PC-3 (cell line): ENCODE results near the gene GADL1. TPM values are rescaled to one million over a fixed set of nuclear protein-coding genes. Genes with fewer than 3 reads are reported as not detected.

ENCODE experiments used
- ATAC-seq: fragments of 200-7000 bp; cut with Tn5 transposase; 2 replicates; pipeline ENCODE4 v1.9.1; 2020; ENCODE audit warnings: mild to moderate bottlenecking, moderate library complexity
- BruUV-seq: library from RNA; stranded (reverse); fragments of 400-500 nt; replicated peaks from 2 replicates; lab custom pipeline; 2021; lab: Mats Ljungman, UMichigan
- CTCF ChIA-PET: fragments of 300-600 bp; sonication (Branson Sonifier 250); formaldehyde crosslinking; loops from one replicate; lab custom pipeline; 2022; ENCODE audit warnings: antibody characterized with exemption; lab: Charles Lee
- POLR2A ChIA-PET: fragments of 300-600 bp; sonication (Branson Sonifier 250); formaldehyde crosslinking; loops from one replicate; lab custom pipeline; 2022; ENCODE audit warnings: antibody characterized with exemption; ENCODE audit not compliant: unreplicated experiment; lab: Charles Lee
- DNase-seq: peaks from one replicate; pipeline ENCODE4 v3.0.0-alpha.2; 2015
- H2AFZ ChIP-seq: fragments of 300-600 bp; sonication (generic); 2 replicates; pipeline ENCODE4 v1.6.0; 2016; ENCODE audit warnings: antibody characterized with exemption, low read length
- H3F3A ChIP-seq: fragments of 300-600 bp; sonication (generic); one replicate; pipeline ENCODE4 v1.6.0; 2017; ENCODE audit warnings: antibody characterized with exemption, low read length, control low read depth, mild to moderate bottlenecking; ENCODE audit not compliant: unreplicated experiment
- H3K27ac ChIP-seq: fragments of 300-600 bp; sonication (generic); 2 replicates; pipeline ENCODE4 v1.5.1; 2016; ENCODE audit warnings: mild to moderate bottlenecking, low read length
- H3K27me3 ChIP-seq: fragments of 300-600 bp; sonication (generic); 2 replicates; pipeline ENCODE4 v1.6.1; 2016; ENCODE audit warnings: low read length, mixed read lengths
- H3K36me3 ChIP-seq: fragments of 300-600 bp; sonication (generic); 2 replicates; pipeline ENCODE4 v1.6.1; 2016; ENCODE audit warnings: low read depth, mixed run types, low read length, mixed read lengths
- H3K4me1 ChIP-seq: fragments of 300-600 bp; sonication (generic); 2 replicates; pipeline ENCODE4 v1.5.1; 2016; ENCODE audit warnings: low read length; ENCODE audit not compliant: insufficient read depth
- H3K4me2 ChIP-seq: fragments of 300-600 bp; sonication (generic); 2 replicates; pipeline ENCODE4 v1.6.0; 2016; ENCODE audit warnings: low read length
- H3K4me3 ChIP-seq: fragments of 300-600 bp; sonication (generic); 2 replicates; pipeline ENCODE4 v1.5.1; 2016; ENCODE audit warnings: mild to moderate bottlenecking, low read length, mixed read lengths
- H3K79me2 ChIP-seq: fragments of 300-600 bp; sonication (generic); 2 replicates; pipeline ENCODE4 v1.6.1; 2017; ENCODE audit warnings: low read length, mixed read lengths
- H3K9ac ChIP-seq: fragments of 300-600 bp; sonication (generic); 2 replicates; pipeline ENCODE4 v1.6.0; 2016; ENCODE audit warnings: mild to moderate bottlenecking, low read length
- H3K9me2 ChIP-seq: fragments of 300-600 bp; sonication (generic); replicated peaks from 2 replicates; pipeline ENCODE4 v1.6.1; 2016; ENCODE audit warnings: mixed run types, low read length, mixed read lengths
- H3K9me3 ChIP-seq: fragments of 300-600 bp; sonication (generic); 2 replicates; pipeline ENCODE4 v1.6.1; 2016; ENCODE audit warnings: low read length, mixed read lengths
- H4K20me1 ChIP-seq: fragments of 300-600 bp; sonication (generic); 2 replicates; pipeline ENCODE4 v1.6.1; 2016; ENCODE audit warnings: low read length, mixed read lengths
- CTCF ChIP-seq: fragments of 300-600 bp; sonication (generic); conservative IDR thresholded peaks from 2 replicates; pipeline ENCODE4 v1.5.1; 2017; ENCODE audit warnings: antibody characterized with exemption, low read depth, mild to moderate bottlenecking, low read length
- EZH2 ChIP-seq: fragments of 300-600 bp; sonication (generic); IDR thresholded peaks from one replicate; pipeline ENCODE4 v1.6.1; 2017; ENCODE audit warnings: antibody characterized with exemption, mild to moderate bottlenecking, low read length; ENCODE audit not compliant: unreplicated experiment
- EZH2phosphoT487 ChIP-seq: fragments of 300-600 bp; sonication (generic); IDR thresholded peaks from 2 replicates; pipeline ENCODE4 v1.6.1; 2018; ENCODE audit warnings: mild to moderate bottlenecking, antibody characterized with exemption, low read length, borderline replicate concordance
- intact Hi-C: fragments of 100-400 bp; cut with micrococcal nuclease; formaldehyde crosslinking; loops from 2 replicates; pipeline ENCODE4 v1.9.0; 2023
- total RNA-seq: library from RNA; depleted of rRNA; stranded (reverse); fragments of >200 nt; gene quantifications from 2 replicates; pipeline ENCODE4 v1.2.3, GENCODE V29; 2014

GADL1 gene
- total RNA-seq, 1 experiment from 2014 or later: not detected

GRCh38 chr3:30795176-30795575 is 99.3 kb downstream of the GADL1 start:
- CTCF ChIA-PET: no interaction called here
- intact Hi-C loops: no loop called here
- ATAC-seq: no peak

GRCh38 chr3:30793740-30794139 is 100.7 kb downstream of the GADL1 start:
- H3K27me3 ChIP-seq: no peaks in the 10 kb centered on the region
- no peak for TF ChIP-seq EZH2phosphoT487
- no peaks in the 10 kb centered on the region for H3K4me1 ChIP-seq
- ATAC-seq: no peak
- no peak for DNase-seq
- H3K36me3 ChIP-seq: no peaks in the 10 kb centered on the region
- POLR2A ChIA-PET: no interaction called here
- no peak overlapping the region for H2AFZ ChIP-seq
- BruUV-seq: no TSS peak
- no peak overlapping the region for H3K4me2 ChIP-seq
- no peaks in the 10 kb centered on the region for H3K9me2 ChIP-seq
- no peak overlapping the region for H3K9ac ChIP-seq
- H3K79me2 ChIP-seq: no peaks in the 10 kb centered on the region
- no peaks in the 10 kb centered on the region for H3F3A ChIP-seq
- no peaks in the 10 kb centered on the region for H3K9me3 ChIP-seq
- H3K4me3 ChIP-seq: no peak overlapping the region
- intact Hi-C loops: no loop called here
- CTCF ChIA-PET: no interaction called here
- H3K27ac ChIP-seq: no peak overlapping the region
- H4K20me1 ChIP-seq: no peaks in the 10 kb centered on the region

More at GRCh38 chr3:30795176-30795575, 99.3 kb downstream of the GADL1 start:
- Histone ChIP-seq H3K27me3 (no peaks in the 10 kb centered on the region), H4K20me1 (no peaks in the 10 kb centered on the region), H3K79me2 (no peaks in the 10 kb centered on the region), H3K27ac (no peak overlapping the region), H3K9ac (no peak overlapping the region), H3K4me2 (no peak overlapping the region), H3F3A (no peaks in the 10 kb centered on the region), H3K9me2 (no peaks in the 10 kb centered on the region), H3K4me1 (no peaks in the 10 kb centered on the region), H3K9me3 (no peaks in the 10 kb centered on the region), H3K4me3 (no peak overlapping the region), H2AFZ (no peak overlapping the region), H3K36me3 (no peaks in the 10 kb centered on the region)
- TF ChIP-seq EZH2phosphoT487: no peak
- TF ChIP-seq EZH2: no peak
- no peak for TF ChIP-seq CTCF
- POLR2A ChIA-PET: no interaction called here
- BruUV-seq: no TSS peak
- no peak for DNase-seq

DNA sequence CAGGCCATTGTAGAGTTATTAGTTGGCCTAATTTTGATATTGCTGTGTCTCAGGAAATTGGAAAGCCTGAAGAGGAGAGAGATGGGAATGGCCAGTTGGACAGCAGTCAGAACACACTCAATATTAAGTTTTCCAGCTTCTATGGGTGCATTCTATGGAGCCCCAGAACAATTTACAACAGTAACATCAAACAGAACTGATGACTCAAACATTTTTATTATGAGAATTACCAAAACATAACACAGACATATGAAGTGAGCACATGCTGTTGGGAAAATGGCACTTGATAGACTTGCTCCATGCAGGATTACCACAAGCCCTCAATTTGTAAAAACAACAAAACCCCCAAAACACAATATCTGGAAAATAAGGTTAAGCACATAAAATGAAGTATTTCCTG is 104.3 kb downstream of the GADL1 start:
- Histone ChIP-seq H2AFZ (no peak overlapping the region), H4K20me1 (no peaks in the 10 kb centered on the region), H3K27ac (no peak overlapping the region), H3K27me3 (no peaks in the 10 kb centered on the region), H3F3A (no peaks in the 10 kb centered on the region), H3K9me2 (no peaks in the 10 kb centered on the region), H3K9ac (no peak overlapping the region), H3K79me2 (no peaks in the 10 kb centered on the region), H3K36me3 (no peaks in the 10 kb centered on the region), H3K9me3 (no peaks in the 10 kb centered on the region), H3K4me1 (no peaks in the 10 kb centered on the region), H3K4me2 (no peak overlapping the region), H3K4me3 (no peak overlapping the region)
- ChIA-PET CTCF (no interaction called here), POLR2A (no interaction called here)
- TF ChIP-seq CTCF (no peak), EZH2 (no peak), EZH2phosphoT487 (no peak)
- ATAC-seq (peak; percentile 61), DNase-seq (no peak)
- intact Hi-C loops: no loop called here
- BruUV-seq: no TSS peak
